ENCODE measurements around the gene KLHL28.

The KLHL28 gene

GRCh38 chr14:44951051-44951450 lies 10.7 kb downstream of the KLHL28 start:
- Histone ChIP-seq H3K27ac (ENCODE audit: insufficient read depth in 1 of 2, low read depth in 1 of 2, low read length in 2 of 2, poor library complexity in 1 of 2, severe bottlenecking in 2 of 2) (no peak overlapping the region), H3K4me3 (ENCODE audit: control insufficient read depth in 1 of 7, extremely low read depth in 1 of 7, insufficient read depth in 4 of 7, low read depth in 2 of 7, low read length in 6 of 7) (no peak overlapping the region), H3K27me3 (replicated peaks in 2 of 5; ENCODE audit: control insufficient read depth in 4 of 5, insufficient read depth in 5 of 5, low read length in 4 of 5) (no peaks in the 10 kb centered on the region), H3K4me1 (ENCODE audit: control extremely low read depth in 1 of 4, control insufficient read depth in 4 of 4, insufficient read depth in 4 of 4, low read length in 3 of 4) (peaks cover 0 to 6% (median 0%) of the 10 kb centered on the region in 4 experiments), H3K9me3 (ENCODE audit: control extremely low read depth in 1 of 5, control insufficient read depth in 4 of 5, insufficient read depth in 2 of 5, low read depth in 1 of 5, low read length in 4 of 5) (peaks cover 0 to 7% (median 0%) of the 10 kb centered on the region in 5 experiments), H3K36me3 (ENCODE audit: control insufficient read depth in 4 of 4, insufficient read depth in 4 of 4, low read length in 3 of 4) (peaks cover 9 to 14% (median 11%) of the 10 kb centered on the region in 4 experiments)
- POLR2A ChIA-PET, result interaction anchor here (1.2 kb wide), 1 partner anchor 12 kb away, joined by 3 read pairs; no protein-coding TSS in a partner anchor
- WGBS (ENCODE audit: insufficient coverage), result 80% methylated on average over 1 of the region's 2 CpGs
- DNase-seq, result no peak
- CTCF ChIA-PET, result interaction anchor here (1.0 to 1.5 kb wide), 2 partner anchors 53 to 250 kb away, joined by 3 to 4 read pairs; no protein-coding TSS in a partner anchor

- Histone ChIP-seq H3K9me3 (ENCODE audit: control extremely low read depth in 1 of 5, control insufficient read depth in 4 of 5, insufficient read depth in 2 of 5, low read depth in 1 of 5, low read length in 4 of 5) (peaks cover 0 to 7% (median 0%) of the 10 kb centered on the region in 5 experiments), H3K36me3 (ENCODE audit: control insufficient read depth in 4 of 4, insufficient read depth in 4 of 4, low read length in 3 of 4) (peaks cover 20 to 53% (median 23%) of the 10 kb centered on the region in 4 experiments), H3K27me3 (replicated peaks in 2 of 5; ENCODE audit: control insufficient read depth in 4 of 5, insufficient read depth in 5 of 5, low read length in 4 of 5) (no peaks in the 10 kb centered on the region), H3K4me1 (ENCODE audit: control extremely low read depth in 1 of 4, control insufficient read depth in 4 of 4, insufficient read depth in 4 of 4, low read length in 3 of 4) (no peaks in the 10 kb centered on the region), H3K27ac (ENCODE audit: insufficient read depth in 1 of 2, low read depth in 1 of 2, low read length in 2 of 2, poor library complexity in 1 of 2, severe bottlenecking in 2 of 2) (no peak overlapping the region), H3K4me3 (ENCODE audit: control insufficient read depth in 1 of 7, extremely low read depth in 1 of 7, insufficient read depth in 4 of 7, low read depth in 2 of 7, low read length in 6 of 7) (no peak overlapping the region)
- WGBS (ENCODE audit: insufficient coverage), result 100% methylated on average over 4 of the region's 4 CpGs
- ChIA-PET CTCF (interaction anchor here (0.7 to 1.0 kb wide), 2 partner anchors 10 to 308 kb away, joined by 3 read pairs; partner anchors contain the start of gene MIS18BP1), POLR2A (no interaction called here)
- DNase-seq, result no peak
Measured at GRCh38 chr14:44945264-44945663, 16.5 kb downstream of the KLHL28 start.

GRCh38 chr14:44944107-44944506 lies 17.6 kb downstream of the KLHL28 start:
- CTCF ChIA-PET, result interaction anchor here (1.1 kb wide), 1 partner anchor 19 kb away, joined by 3 read pairs; no protein-coding TSS in a partner anchor
- POLR2A ChIA-PET, result no interaction called here
- Histone ChIP-seq H3K4me1 (ENCODE audit: control extremely low read depth in 1 of 4, control insufficient read depth in 4 of 4, insufficient read depth in 4 of 4, low read length in 3 of 4) (no peaks in the 10 kb centered on the region), H3K36me3 (ENCODE audit: control insufficient read depth in 4 of 4, insufficient read depth in 4 of 4, low read length in 3 of 4) (peaks cover 18 to 65% (median 32%) of the 10 kb centered on the region in 4 experiments), H3K9me3 (ENCODE audit: control extremely low read depth in 1 of 5, control insufficient read depth in 4 of 5, insufficient read depth in 2 of 5, low read depth in 1 of 5, low read length in 4 of 5) (peaks cover 0 to 10% (median 0%) of the 10 kb centered on the region in 5 experiments), H3K27me3 (replicated peaks in 2 of 5; ENCODE audit: control insufficient read depth in 4 of 5, insufficient read depth in 5 of 5, low read length in 4 of 5) (no peaks in the 10 kb centered on the region), H3K4me3 (ENCODE audit: control insufficient read depth in 1 of 7, extremely low read depth in 1 of 7, insufficient read depth in 4 of 7, low read depth in 2 of 7, low read length in 6 of 7) (no peak overlapping the region), H3K27ac (ENCODE audit: insufficient read depth in 1 of 2, low read depth in 1 of 2, low read length in 2 of 2, poor library complexity in 1 of 2, severe bottlenecking in 2 of 2) (no peak overlapping the region)
- DNase-seq, result no peak

DNA sequence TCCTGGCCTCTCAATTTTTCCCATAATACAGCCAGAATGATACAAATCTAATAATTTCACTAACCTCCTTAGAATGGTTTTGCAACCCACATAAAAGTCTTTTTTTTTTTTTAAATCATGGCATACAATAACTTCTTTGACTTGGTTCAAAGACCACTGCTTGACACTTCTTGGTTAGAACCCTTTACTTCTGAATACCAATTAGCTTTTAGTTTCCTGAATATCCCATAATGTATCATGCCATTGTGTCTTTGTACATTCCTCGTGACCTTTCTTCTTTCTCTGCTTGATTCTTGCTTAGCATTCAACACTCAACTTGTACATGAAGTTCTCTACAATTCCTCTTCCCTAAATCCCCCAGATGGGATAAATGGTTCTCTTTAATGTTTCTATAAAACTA lies 19.3 kb downstream of the KLHL28 start:
- peaks cover 0 to 22% (median 3%) of the 10 kb centered on the region in 5 experiments for H3K9me3 ChIP-seq (ENCODE audit: control extremely low read depth in 1 of 5, control insufficient read depth in 4 of 5, insufficient read depth in 2 of 5, low read depth in 1 of 5, low read length in 4 of 5)
- WGBS (ENCODE audit: insufficient coverage), result 100% methylated on average over 1 of the region's 1 CpG
- ChIA-PET CTCF (no interaction called here), POLR2A (no interaction called here)
- no peak overlapping the region for H3K4me3 ChIP-seq (ENCODE audit: control insufficient read depth in 1 of 7, extremely low read depth in 1 of 7, insufficient read depth in 4 of 7, low read depth in 2 of 7, low read length in 6 of 7)
- no peaks in the 10 kb centered on the region for H3K4me1 ChIP-seq (ENCODE audit: control extremely low read depth in 1 of 4, control insufficient read depth in 4 of 4, insufficient read depth in 4 of 4, low read length in 3 of 4)
- H3K27me3 ChIP-seq (replicated peaks in 2 of 5; ENCODE audit: control insufficient read depth in 4 of 5, insufficient read depth in 5 of 5, low read length in 4 of 5), result no peaks in the 10 kb centered on the region
- no peak overlapping the region for H3K27ac ChIP-seq (ENCODE audit: insufficient read depth in 1 of 2, low read depth in 1 of 2, low read length in 2 of 2, poor library complexity in 1 of 2, severe bottlenecking in 2 of 2)
- H3K36me3 ChIP-seq (ENCODE audit: control insufficient read depth in 4 of 4, insufficient read depth in 4 of 4, low read length in 3 of 4), result peaks cover 25 to 79% (median 36%) of the 10 kb centered on the region in 4 experiments
- no peak for DNase-seq

- ChIA-PET CTCF (interaction anchor here (0.6 kb wide), 1 partner anchor 326 kb away, joined by 3 read pairs; no protein-coding TSS in a partner anchor), POLR2A (no interaction called here)
- no peak overlapping the region for H3K4me3 ChIP-seq (ENCODE audit: control insufficient read depth in 1 of 7, extremely low read depth in 1 of 7, insufficient read depth in 4 of 7, low read depth in 2 of 7, low read length in 6 of 7)
- peaks cover 0 to 17% (median 3%) of the 10 kb centered on the region in 5 experiments for H3K9me3 ChIP-seq (ENCODE audit: control extremely low read depth in 1 of 5, control insufficient read depth in 4 of 5, insufficient read depth in 2 of 5, low read depth in 1 of 5, low read length in 4 of 5)
- WGBS (ENCODE audit: insufficient coverage), result 100% methylated on average over 1 of the region's 2 CpGs
- no peaks in the 10 kb centered on the region for H3K27me3 ChIP-seq (replicated peaks in 2 of 5; ENCODE audit: control insufficient read depth in 4 of 5, insufficient read depth in 5 of 5, low read length in 4 of 5)
- no peak overlapping the region for H3K27ac ChIP-seq (ENCODE audit: insufficient read depth in 1 of 2, low read depth in 1 of 2, low read length in 2 of 2, poor library complexity in 1 of 2, severe bottlenecking in 2 of 2)
- no peaks in the 10 kb centered on the region for H3K4me1 ChIP-seq (ENCODE audit: control extremely low read depth in 1 of 4, control insufficient read depth in 4 of 4, insufficient read depth in 4 of 4, low read length in 3 of 4)
- H3K36me3 ChIP-seq (ENCODE audit: control insufficient read depth in 4 of 4, insufficient read depth in 4 of 4, low read length in 3 of 4), result peaks cover 22 to 74% (median 38%) of the 10 kb centered on the region in 4 experiments
- DNase-seq, result no peak
Measured at GRCh38 chr14:44941591-44941990, 20.2 kb downstream of the KLHL28 start.

DNA sequence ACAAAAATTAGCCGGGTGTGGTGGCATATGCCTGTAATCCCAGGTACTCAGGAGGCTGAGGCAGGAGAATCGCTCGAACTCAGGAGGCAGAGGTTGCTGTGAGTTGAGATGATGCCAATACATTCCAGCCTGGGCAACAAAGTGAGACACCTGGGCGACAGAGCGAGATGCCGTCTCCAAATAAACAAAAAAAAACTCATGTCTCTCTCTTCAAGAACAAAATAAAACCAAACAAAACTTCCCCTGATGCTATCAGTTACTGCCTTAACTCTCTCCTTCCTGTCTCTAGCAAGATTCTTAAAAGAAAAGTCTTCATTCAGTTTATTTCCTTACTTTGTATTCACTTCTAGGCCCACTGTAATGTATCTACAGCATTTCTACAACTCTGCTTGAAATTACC lies 20.8 kb downstream of the KLHL28 start:
- Histone ChIP-seq H3K27me3 (replicated peaks in 2 of 5; ENCODE audit: control insufficient read depth in 4 of 5, insufficient read depth in 5 of 5, low read length in 4 of 5) (no peaks in the 10 kb centered on the region), H3K4me3 (ENCODE audit: control insufficient read depth in 1 of 7, extremely low read depth in 1 of 7, insufficient read depth in 4 of 7, low read depth in 2 of 7, low read length in 6 of 7) (no peak overlapping the region), H3K4me1 (ENCODE audit: control extremely low read depth in 1 of 4, control insufficient read depth in 4 of 4, insufficient read depth in 4 of 4, low read length in 3 of 4) (no peaks in the 10 kb centered on the region), H3K9me3 (ENCODE audit: control extremely low read depth in 1 of 5, control insufficient read depth in 4 of 5, insufficient read depth in 2 of 5, low read depth in 1 of 5, low read length in 4 of 5) (peaks cover 0 to 17% (median 3%) of the 10 kb centered on the region in 5 experiments), H3K36me3 (ENCODE audit: control insufficient read depth in 4 of 4, insufficient read depth in 4 of 4, low read length in 3 of 4) (peaks cover 22 to 74% (median 40%) of the 10 kb centered on the region in 4 experiments), H3K27ac (ENCODE audit: insufficient read depth in 1 of 2, low read depth in 1 of 2, low read length in 2 of 2, poor library complexity in 1 of 2, severe bottlenecking in 2 of 2) (no peak overlapping the region)
- POLR2A ChIA-PET, result no interaction called here
- no peak for DNase-seq
- WGBS (ENCODE audit: insufficient coverage), result 100% methylated on average over 6 of the region's 6 CpGs
- CTCF ChIA-PET, result no interaction called here

DNA sequence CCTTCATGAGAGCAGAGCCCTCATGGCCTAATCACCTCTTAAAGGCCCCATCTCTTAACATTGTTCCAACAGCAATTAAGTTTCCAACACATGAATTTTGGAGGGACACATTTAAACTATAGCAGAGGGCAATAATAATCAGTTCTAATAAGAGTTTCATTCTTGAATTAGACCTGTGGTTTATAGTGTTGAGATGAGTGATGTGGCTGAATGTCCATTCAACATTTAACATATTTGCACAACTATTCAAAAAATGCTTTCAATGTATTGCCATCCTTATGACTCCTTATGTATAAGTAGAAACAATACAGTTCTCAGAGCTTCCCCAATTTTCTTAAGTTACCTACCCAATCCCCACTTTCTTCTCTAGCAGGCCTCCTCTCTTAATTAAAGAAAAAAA lies 21.5 kb downstream of the KLHL28 start:
- Histone ChIP-seq H3K27me3 (replicated peaks in 2 of 5; ENCODE audit: control insufficient read depth in 4 of 5, insufficient read depth in 5 of 5, low read length in 4 of 5) (no peaks in the 10 kb centered on the region), H3K4me1 (ENCODE audit: control extremely low read depth in 1 of 4, control insufficient read depth in 4 of 4, insufficient read depth in 4 of 4, low read length in 3 of 4) (no peaks in the 10 kb centered on the region), H3K9me3 (ENCODE audit: control extremely low read depth in 1 of 5, control insufficient read depth in 4 of 5, insufficient read depth in 2 of 5, low read depth in 1 of 5, low read length in 4 of 5) (peaks cover 0 to 17% (median 3%) of the 10 kb centered on the region in 5 experiments), H3K36me3 (ENCODE audit: control insufficient read depth in 4 of 4, insufficient read depth in 4 of 4, low read length in 3 of 4) (peaks cover 17 to 67% (median 35%) of the 10 kb centered on the region in 4 experiments), H3K4me3 (ENCODE audit: control insufficient read depth in 1 of 7, extremely low read depth in 1 of 7, insufficient read depth in 4 of 7, low read depth in 2 of 7, low read length in 6 of 7) (no peak overlapping the region), H3K27ac (ENCODE audit: insufficient read depth in 1 of 2, low read depth in 1 of 2, low read length in 2 of 2, poor library complexity in 1 of 2, severe bottlenecking in 2 of 2) (no peak overlapping the region)
- ChIA-PET CTCF (no interaction called here), POLR2A (no interaction called here)
- no peak for DNase-seq
